Heart left ventricle (tissue), 16 donors: ENCODE results near the gene TNFRSF4. TPM values are rescaled to one million over a fixed set of nuclear protein-coding genes. Genes with fewer than 3 reads are reported as not detected.

ENCODE experiments used
- ATAC-seq, 4 donors: fragments of 200-7000 bp; cut with Tn5 transposase; one replicate each; pipeline ENCODE4 v1.9.1; 2020 to 2022; ENCODE audit warnings: moderate library complexity in 4 of 4, mild to moderate bottlenecking in 3 of 4, moderate number of reproducible peaks in 1 of 4
- DNase-seq, 5 donors: peaks; one replicate each; pipeline ENCODE4 v3.0.0-alpha.2; 2020
- H3K27ac ChIP-seq, 12 donors: fragments of 200-600 bp; sonication (generic) in 4 of 12; one replicate each; pipeline versions ENCODE4 v1.5.0 to v1.8.0; 2016 to 2022; ENCODE audit warnings: mild to moderate bottlenecking in 2 of 12
- H3K27me3 ChIP-seq, 9 donors: fragments of 200-600 bp; sonication (generic) in 2 of 9; one replicate each; pipeline versions ENCODE4 v1.5.1 to v1.8.0; 2016 to 2022; ENCODE audit warnings: mild to moderate bottlenecking in 3 of 9
- H3K36me3 ChIP-seq, 9 donors: fragments of 200-600 bp; sonication (generic) in 2 of 9; one replicate each; pipeline versions ENCODE4 v1.5.0 to v1.8.0; 2018 to 2022; ENCODE audit warnings: mild to moderate bottlenecking in 2 of 9
- H3K4me1 ChIP-seq, 12 donors: fragments of 200-600 bp; sonication (generic) in 4 of 12; one replicate each; pipeline versions ENCODE4 v1.5.0 to v1.8.0; 2016 to 2022; ENCODE audit warnings: mild to moderate bottlenecking in 3 of 12
- H3K4me3 ChIP-seq, 12 donors: fragments of 200-600 bp; sonication (generic) in 4 of 12; one replicate each; pipeline versions ENCODE4 v1.5.0 to v1.8.0; 2017 to 2022; ENCODE audit warnings: mild to moderate bottlenecking in 9 of 12, moderate library complexity in 4 of 12
- H3K9me3 ChIP-seq, 12 donors: fragments of 200-600 bp; sonication (generic) in 4 of 12; one replicate each; pipeline versions ENCODE4 v1.5.0 to v1.8.0; 2016 to 2022; ENCODE audit warnings: mild to moderate bottlenecking in 1 of 12
- CTCF ChIP-seq, 12 donors: fragments of 200-600 bp; sonication (generic) in 4 of 12; IDR thresholded peaks; one replicate each; pipeline versions ENCODE4 v1.5.0 to v1.8.0; 2018 to 2022; ENCODE audit warnings: antibody characterized with exemption in 12 of 12, mild to moderate bottlenecking in 5 of 12
- POLR2A ChIP-seq, 2 donors: fragments of 450-650 bp; IDR thresholded peaks; one replicate each; pipeline ENCODE4 v1.6.1; 2017; ENCODE audit warnings: antibody characterized with exemption in 2 of 2, mild to moderate bottlenecking in 2 of 2, moderate library complexity in 2 of 2
- WGBS, 4 donors: extraction: QIAGEN DNeasy Blood & Tissue Kit in 2 of 4; methylation state at CpG; one replicate each; pipeline versions ENCODE4 v1.1.5 to v1.1.7; 2013 to 2018; 5-methylcytosine and 5-hydroxymethylcytosine counted together
- intact Hi-C, 10 donors: fragments of 100-400 bp; cut with DNase I; formaldehyde crosslinking; loops; one replicate each; pipeline versions ENCODE4 v1.11.1 to v1.14.2; 2022
- polyA plus RNA-seq, 2 donors: library from polyadenylated mRNA; stranded (reverse); fragments of 200-250 nt; gene quantifications; one replicate each; pipeline ENCODE4 v1.2.3, GENCODE V29; 2013
- total RNA-seq, 9 donors: library from RNA; depleted of rRNA in 2 of 9; stranded (reverse); fragments of >200 nt in 2 of 9; fragmentation: NEBNext Ultra II Directional in 3 of 9; extraction: Animal tissue kit (Norgen Biotek cat#: 25700) in 3 of 9; gene quantifications; one replicate each; pipeline versions ENCODE4 v1.1.0 to v1.2.4, GENCODE V29; 2016 to 2023
- donor health status: ischemic (EF 13 %, LVEDD 7.1; RV severe dilation, severe dysfunction).
- donor health status: healthy with polysubstance abuse.
- donor health status: DM: no; HTN: yes; CAD: no.
- donor health status: DM: no; HTN: no; CAD: no.
- donor health status: ischemic (EF 25% LVEDD 6.9; RV normal size, moderate dysfunction).
- donor health status: ischemic (EF 25% LVEDD 5.7; RV mildly dilated, moderate dysfunction).
- donor health status: healthy.
- donor health status: DM: yes; HTN: yes; CAD: no.
- donor health status: ischemic (EF 35%, LVEDD 5.7; RV mildly dilated, moderate dysfunction).
- donor health status: nonischemic (EF 11% LVEDD 7.7; RV severe dilation, severe dysfunction).
- donor health status: DM: yes; HTN: yes; CAD: no.
- donor health status: PGD.
- donor health status: ischemic (EF 29% LVEDD 5.4; RV normal size, mild dysfunction).
- donor health status: nonischemic (EF 23%, LVEDD 6.1; RV moderate dilation, normal function).

The TNFRSF4 gene
- total and polyA plus RNA-seq, 11 donors = 1.1 to 23.8 (median 2.7) TPM

GRCh38 chr1:1204425-1204920 lies 9.5 kb downstream of the TNFRSF4 start:
- Histone ChIP-seq H3K4me1 (peaks cover 0 to 47% (median 20%) of the 10 kb centered on the region in 12 donors), H3K27me3 (peaks cover 8 to 64% (median 23%) of the 10 kb centered on the region in 9 donors), H3K9me3 (no peaks in the 10 kb centered on the region), H3K36me3 (no peaks in the 10 kb centered on the region), H3K4me3 (no peak overlapping the region), H3K27ac (no peak overlapping the region)
- peak in 3 of 5 donors; percentile 4 to 50 (median 8) for DNase-seq
- WGBS, 4 donors = 85 to 91% (median 88%) methylated on average over 5 to 8 of the region's 8 CpGs
- intact Hi-C loops = loop anchor here in 1 of 10 donors (5.0 kb wide), 1 partner anchor 42 kb away; no protein-coding TSS in a partner anchor
- no peak for ATAC-seq
- TF ChIP-seq POLR2A (IDR thresholded peaks at IDR 0.05) = no peak
- TF ChIP-seq CTCF (IDR thresholded peaks at IDR 0.05) = no peak

- H3K9me3 ChIP-seq = no peaks in the 10 kb centered on the region
- ATAC-seq = no peak
- H3K27me3 ChIP-seq = peaks cover 8 to 64% (median 23%) of the 10 kb centered on the region in 9 donors
- no peak overlapping the region for H3K4me3 ChIP-seq
- intact Hi-C loops = loop anchor here in 1 of 10 donors (5.0 kb wide), 1 partner anchor 41 kb away; no protein-coding TSS in a partner anchor
- peak in 4 of 5 donors; percentile 8 to 61 (median 26) for DNase-seq
- no peaks in the 10 kb centered on the region for H3K36me3 ChIP-seq
- peaks cover 0 to 43% (median 18%) of the 10 kb centered on the region in 12 donors for H3K4me1 ChIP-seq
- H3K27ac ChIP-seq = no peak overlapping the region
- TF ChIP-seq POLR2A (IDR thresholded peaks at IDR 0.05) = no peak
- TF ChIP-seq CTCF (IDR thresholded peaks at IDR 0.05) = no peak
- 60 to 73% (median 70%) methylated on average over 31 to 49 of the region's 49 CpGs for WGBS, 4 donors
Measured at GRCh38 chr1:1203561-1204424, 10.2 kb downstream of the TNFRSF4 start.

DNA sequence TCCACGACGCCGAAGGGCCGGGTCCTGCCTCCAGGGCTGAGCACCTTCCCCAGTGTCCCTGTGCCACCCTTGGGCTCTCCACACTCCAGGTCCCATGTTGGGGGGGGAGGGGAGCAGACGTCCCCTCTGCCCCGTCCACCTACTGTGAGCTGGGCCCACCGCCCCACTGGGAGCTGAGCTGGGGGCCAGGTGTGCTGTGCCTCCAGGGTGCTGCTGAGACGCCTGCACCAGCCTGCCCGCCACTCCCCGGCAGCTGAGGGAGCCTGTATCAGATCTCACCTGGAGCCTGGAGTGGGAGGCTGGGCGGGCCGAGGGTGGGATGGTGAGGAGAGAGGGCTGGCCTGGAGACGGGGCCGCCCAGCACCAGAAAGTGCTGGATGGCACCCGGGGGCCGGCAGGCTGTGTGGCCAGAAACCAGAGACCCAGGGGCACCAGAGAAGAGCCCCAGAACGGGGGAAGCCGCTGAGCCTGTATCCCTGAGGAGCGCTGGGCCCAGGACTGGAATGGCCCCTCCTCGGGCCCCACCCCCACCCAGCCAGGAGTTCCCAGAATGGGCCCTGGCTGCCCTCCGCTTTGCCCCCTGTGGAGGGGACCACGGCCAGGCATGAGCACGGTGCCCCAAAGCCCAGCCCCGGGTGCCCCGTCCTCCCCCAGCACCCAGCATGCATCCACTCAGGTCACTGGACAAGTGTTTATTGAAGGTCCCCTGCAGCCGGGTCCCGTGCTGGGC lies 11.0 kb downstream of the TNFRSF4 start:
- Histone ChIP-seq H3K4me3 (no peak overlapping the region), H3K27ac (no peak overlapping the region), H3K27me3 (peaks cover 8 to 62% (median 23%) of the 10 kb centered on the region in 9 donors), H3K36me3 (no peaks in the 10 kb centered on the region), H3K9me3 (no peaks in the 10 kb centered on the region), H3K4me1 (peaks cover 0 to 35% (median 15%) of the 10 kb centered on the region in 12 donors)
- peak in 4 of 5 donors; percentile 10 to 53 (median 16) for DNase-seq
- no peak for TF ChIP-seq POLR2A (IDR thresholded peaks at IDR 0.05)
- no peak for TF ChIP-seq CTCF (IDR thresholded peaks at IDR 0.05)
- WGBS, 4 donors = 70 to 83% (median 74%) methylated on average over 9 to 27 of the region's 27 CpGs
- intact Hi-C loops = loop anchor here in 1 of 10 donors (5.0 kb wide), 1 partner anchor 41 kb away; no protein-coding TSS in a partner anchor
- ATAC-seq = no peak
